Globus pallidus (tissue), 1 donor: ENCODE results near the gene CLCN7.

Source experiments
- DNase-seq: peaks from one replicate; pipeline ENCODE4 v3.0.0-alpha.2; 2015; ENCODE audit warnings: low spot score

CLCN7 gene

GRCh38 chr16:1430759-1431496 lies 43.9 kb downstream of the CLCN7 start, which contains the start of gene PERCC1:
TSS of gene PERCC1 (plus strand) at chr16:1431078. CDS start at chr16:1432594, 1,516 bp downstream.
- no peak for DNase-seq

- DNase-seq: no peak
These were observed 44.5 kb downstream of the CLCN7 start for GRCh38 chr16:1430214-1430758.

GRCh38 chr16:1429631-1430030 lies 45.2 kb downstream of the CLCN7 start:
- no peak for DNase-seq

GRCh38 chr16:1429012-1429411 lies 45.8 kb downstream of the CLCN7 start:
- no peak for DNase-seq

- DNase-seq: no peak
These were observed 46.3 kb downstream of the CLCN7 start for GRCh38 chr16:1428511-1428910.

GRCh38 chr16:1427473-1428461 lies 47.1 kb downstream of the CLCN7 start:
- no peak for DNase-seq

GRCh38 chr16:1426734-1427471 lies 47.9 kb downstream of the CLCN7 start:
- no peak for DNase-seq

- DNase-seq: no peak
These were observed 49.0 kb downstream of the CLCN7 start for GRCh38 chr16:1425616-1426370.

- DNase-seq: no peak
These were observed 50.8 kb downstream of the CLCN7 start for GRCh38 chr16:1424028-1424427.

GRCh38 chr16:1422076-1422475 lies 52.8 kb downstream of the CLCN7 start:
- no peak for DNase-seq

GRCh38 chr16:1420111-1420539 lies 54.7 kb downstream of the CLCN7 start:
- DNase-seq: no peak

- no peak for DNase-seq
These were observed 58.3 kb downstream of the CLCN7 start for GRCh38 chr16:1416521-1416941.

GRCh38 chr16:1414532-1415260 lies 60.1 kb downstream of the CLCN7 start, which contains the start of gene UNKL:
TSS of gene UNKL (minus strand) at chr16:1414704. CDS start at chr16:1414691, 13 bp downstream.
- peak; percentile 41 for DNase-seq

GRCh38 chr16:1413684-1414531 lies 60.9 kb downstream of the CLCN7 start:
- DNase-seq: no peak

- no peak for DNase-seq
These were observed 62.0 kb downstream of the CLCN7 start for GRCh38 chr16:1412847-1413246.

- peak; percentile 88 for DNase-seq
These were observed 66.5 kb downstream of the CLCN7 start for GRCh38 chr16:1408171-1408837.

- DNase-seq: peak; percentile 20
These were observed 67.1 kb downstream of the CLCN7 start for GRCh38 chr16:1407753-1408152.

- DNase-seq: no peak
These were observed 71.1 kb downstream of the CLCN7 start for GRCh38 chr16:1403733-1404132.

GRCh38 chr16:1403036-1403435 lies 71.8 kb downstream of the CLCN7 start:
- no peak for DNase-seq
